Subcutaneous abdominal adipose tissue (tissue), 5 donors: ENCODE measurements around the gene SPEN.

Experiments used
- H3K27ac ChIP-seq: one replicate; pipeline ENCODE4 v1.7.0; 2013; ENCODE audit warnings: low read depth, mild to moderate bottlenecking, inconsistent platforms, low read length, moderate library complexity
- H3K27me3 ChIP-seq, 5 donors: one replicate each; pipeline ENCODE4 v1.7.0; 2013; ENCODE audit warnings: low read length in 5 of 5, inconsistent platforms in 1 of 5; ENCODE audit not compliant: control insufficient read depth in 5 of 5, insufficient read depth in 4 of 5
- H3K36me3 ChIP-seq, 5 donors: one replicate each; pipeline ENCODE4 v1.7.0; 2013; ENCODE audit warnings: low read length in 5 of 5; ENCODE audit not compliant: control insufficient read depth in 5 of 5, insufficient read depth in 5 of 5
- H3K4me1 ChIP-seq, 5 donors: one replicate each; pipeline ENCODE4 v1.7.0; 2013; ENCODE audit warnings: low read length in 5 of 5, mild to moderate bottlenecking in 3 of 5, moderate library complexity in 1 of 5; ENCODE audit not compliant: control insufficient read depth in 5 of 5, insufficient read depth in 5 of 5
- H3K4me3 ChIP-seq, 5 donors: one replicate each; pipeline ENCODE4 v1.7.0; 2013; ENCODE audit warnings: low read length in 5 of 5, low read depth in 1 of 5
- H3K9ac ChIP-seq, 5 donors: one replicate each; pipeline ENCODE4 v1.7.0; 2013; ENCODE audit warnings: low read length in 5 of 5, mild to moderate bottlenecking in 4 of 5, moderate library complexity in 3 of 5
- H3K9me3 ChIP-seq, 5 donors: one replicate each; pipeline ENCODE4 v1.7.0; 2013; ENCODE audit warnings: low read length in 5 of 5; ENCODE audit not compliant: control insufficient read depth in 5 of 5
- donor health status: healthy.
- donor health status: healthy.
- donor health status: healthy.
- donor health status: healthy.
- donor health status: healthy.

SPEN gene

GRCh38 chr1:15958111-15958510, 110.6 kb downstream of the SPEN start:
- Histone ChIP-seq H3K4me1 (peaks cover 6 to 32% (median 25%) of the 10 kb centered on the region in 5 donors), H3K27ac (no peak overlapping the region), H3K9ac (no peak overlapping the region), H3K9me3 (no peaks in the 10 kb centered on the region), H3K36me3 (peaks cover 0 to 7% (median 0%) of the 10 kb centered on the region in 5 donors), H3K27me3 (no peaks in the 10 kb centered on the region), H3K4me3 (no peak overlapping the region)

GRCh38 chr1:15958793-15959192, 111.3 kb downstream of the SPEN start:
- Histone ChIP-seq H3K4me3 (no peak overlapping the region), H3K27ac (no peak overlapping the region), H3K9ac (no peak overlapping the region), H3K4me1 (peaks cover 0 to 28% (median 18%) of the 10 kb centered on the region in 5 donors), H3K27me3 (no peaks in the 10 kb centered on the region), H3K9me3 (no peaks in the 10 kb centered on the region), H3K36me3 (peaks cover 0 to 7% (median 0%) of the 10 kb centered on the region in 5 donors)

GRCh38 chr1:15959424-15959823, 111.9 kb downstream of the SPEN start:
- H3K36me3 ChIP-seq: peaks cover 0 to 7% (median 0%) of the 10 kb centered on the region in 5 donors
- no peak overlapping the region for H3K9ac ChIP-seq
- H3K27ac ChIP-seq: no peak overlapping the region
- no peaks in the 10 kb centered on the region for H3K9me3 ChIP-seq
- H3K4me1 ChIP-seq: peaks cover 0 to 25% (median 12%) of the 10 kb centered on the region in 5 donors
- H3K4me3 ChIP-seq: no peak overlapping the region
- no peaks in the 10 kb centered on the region for H3K27me3 ChIP-seq

- no peak overlapping the region for H3K9ac ChIP-seq
- peaks cover 0 to 23% (median 12%) of the 10 kb centered on the region in 5 donors for H3K4me1 ChIP-seq
- no peak overlapping the region for H3K27ac ChIP-seq
Measured at GRCh38 chr1:15959827-15960446, 112.4 kb downstream of the SPEN start.

GRCh38 chr1:15960808-15961207, 113.3 kb downstream of the SPEN start:
- H3K27me3 ChIP-seq: no peaks in the 10 kb centered on the region
- H3K9me3 ChIP-seq: no peaks in the 10 kb centered on the region
- H3K4me3 ChIP-seq: no peak overlapping the region
- H3K9ac ChIP-seq: no peak overlapping the region
- H3K4me1 ChIP-seq: peaks cover 5 to 30% (median 19%) of the 10 kb centered on the region in 5 donors
- H3K36me3 ChIP-seq: peaks cover 0 to 7% (median 0%) of the 10 kb centered on the region in 5 donors
- H3K27ac ChIP-seq: no peak overlapping the region

More at GRCh38 chr1:15959827-15960446, 112.4 kb downstream of the SPEN start:
- H3K4me3 ChIP-seq: no peak overlapping the region
- H3K9me3 ChIP-seq: no peaks in the 10 kb centered on the region
- no peaks in the 10 kb centered on the region for H3K27me3 ChIP-seq
- peaks cover 0 to 7% (median 0%) of the 10 kb centered on the region in 5 donors for H3K36me3 ChIP-seq

GRCh38 chr1:15961492-15961891, 114.0 kb downstream of the SPEN start:
- no peaks in the 10 kb centered on the region for H3K9me3 ChIP-seq
- H3K36me3 ChIP-seq: peaks cover 0 to 7% (median 0%) of the 10 kb centered on the region in 5 donors
- peaks cover 9 to 36% (median 26%) of the 10 kb centered on the region in 5 donors for H3K4me1 ChIP-seq
- no peaks in the 10 kb centered on the region for H3K27me3 ChIP-seq
- H3K27ac ChIP-seq: no peak overlapping the region
- no peak overlapping the region for H3K4me3 ChIP-seq
- no peak overlapping the region for H3K9ac ChIP-seq

GRCh38 chr1:15962176-15962575, 114.7 kb downstream of the SPEN start:
- no peak overlapping the region for H3K9ac ChIP-seq
- no peak overlapping the region for H3K27ac ChIP-seq
- H3K4me1 ChIP-seq: peaks cover 10 to 42% (median 28%) of the 10 kb centered on the region in 5 donors
- H3K36me3 ChIP-seq: peaks cover 0 to 6% (median 0%) of the 10 kb centered on the region in 5 donors
- no peak overlapping the region for H3K4me3 ChIP-seq
- no peaks in the 10 kb centered on the region for H3K9me3 ChIP-seq
- H3K27me3 ChIP-seq: no peaks in the 10 kb centered on the region

GRCh38 chr1:15962671-15963362, 115.3 kb downstream of the SPEN start:
- Histone ChIP-seq H3K27ac (no peak overlapping the region), H3K9me3 (no peaks in the 10 kb centered on the region), H3K4me1 (peaks cover 10 to 42% (median 30%) of the 10 kb centered on the region in 5 donors), H3K27me3 (no peaks in the 10 kb centered on the region), H3K4me3 (no peak overlapping the region), H3K36me3 (no peaks in the 10 kb centered on the region), H3K9ac (no peak overlapping the region)

GRCh38 chr1:15963363-15963967, 116.0 kb downstream of the SPEN start:
- no peak overlapping the region for H3K27ac ChIP-seq
- H3K4me3 ChIP-seq: no peak overlapping the region
- no peaks in the 10 kb centered on the region for H3K27me3 ChIP-seq
- no peak overlapping the region for H3K9ac ChIP-seq
- peaks cover 9 to 40% (median 25%) of the 10 kb centered on the region in 5 donors for H3K4me1 ChIP-seq
- no peaks in the 10 kb centered on the region for H3K9me3 ChIP-seq
- H3K36me3 ChIP-seq: peaks cover 0 to under 1% (median 0%) of the 10 kb centered on the region in 5 donors
